Measurements from ENCODE around the gene ACIN1.

ACIN1 gene, protein sequence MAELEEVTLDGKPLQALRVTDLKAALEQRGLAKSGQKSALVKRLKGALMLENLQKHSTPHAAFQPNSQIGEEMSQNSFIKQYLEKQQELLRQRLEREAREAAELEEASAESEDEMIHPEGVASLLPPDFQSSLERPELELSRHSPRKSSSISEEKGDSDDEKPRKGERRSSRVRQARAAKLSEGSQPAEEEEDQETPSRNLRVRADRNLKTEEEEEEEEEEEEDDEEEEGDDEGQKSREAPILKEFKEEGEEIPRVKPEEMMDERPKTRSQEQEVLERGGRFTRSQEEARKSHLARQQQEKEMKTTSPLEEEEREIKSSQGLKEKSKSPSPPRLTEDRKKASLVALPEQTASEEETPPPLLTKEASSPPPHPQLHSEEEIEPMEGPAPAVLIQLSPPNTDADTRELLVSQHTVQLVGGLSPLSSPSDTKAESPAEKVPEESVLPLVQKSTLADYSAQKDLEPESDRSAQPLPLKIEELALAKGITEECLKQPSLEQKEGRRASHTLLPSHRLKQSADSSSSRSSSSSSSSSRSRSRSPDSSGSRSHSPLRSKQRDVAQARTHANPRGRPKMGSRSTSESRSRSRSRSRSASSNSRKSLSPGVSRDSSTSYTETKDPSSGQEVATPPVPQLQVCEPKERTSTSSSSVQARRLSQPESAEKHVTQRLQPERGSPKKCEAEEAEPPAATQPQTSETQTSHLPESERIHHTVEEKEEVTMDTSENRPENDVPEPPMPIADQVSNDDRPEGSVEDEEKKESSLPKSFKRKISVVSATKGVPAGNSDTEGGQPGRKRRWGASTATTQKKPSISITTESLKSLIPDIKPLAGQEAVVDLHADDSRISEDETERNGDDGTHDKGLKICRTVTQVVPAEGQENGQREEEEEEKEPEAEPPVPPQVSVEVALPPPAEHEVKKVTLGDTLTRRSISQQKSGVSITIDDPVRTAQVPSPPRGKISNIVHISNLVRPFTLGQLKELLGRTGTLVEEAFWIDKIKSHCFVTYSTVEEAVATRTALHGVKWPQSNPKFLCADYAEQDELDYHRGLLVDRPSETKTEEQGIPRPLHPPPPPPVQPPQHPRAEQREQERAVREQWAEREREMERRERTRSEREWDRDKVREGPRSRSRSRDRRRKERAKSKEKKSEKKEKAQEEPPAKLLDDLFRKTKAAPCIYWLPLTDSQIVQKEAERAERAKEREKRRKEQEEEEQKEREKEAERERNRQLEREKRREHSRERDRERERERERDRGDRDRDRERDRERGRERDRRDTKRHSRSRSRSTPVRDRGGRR

DNA sequence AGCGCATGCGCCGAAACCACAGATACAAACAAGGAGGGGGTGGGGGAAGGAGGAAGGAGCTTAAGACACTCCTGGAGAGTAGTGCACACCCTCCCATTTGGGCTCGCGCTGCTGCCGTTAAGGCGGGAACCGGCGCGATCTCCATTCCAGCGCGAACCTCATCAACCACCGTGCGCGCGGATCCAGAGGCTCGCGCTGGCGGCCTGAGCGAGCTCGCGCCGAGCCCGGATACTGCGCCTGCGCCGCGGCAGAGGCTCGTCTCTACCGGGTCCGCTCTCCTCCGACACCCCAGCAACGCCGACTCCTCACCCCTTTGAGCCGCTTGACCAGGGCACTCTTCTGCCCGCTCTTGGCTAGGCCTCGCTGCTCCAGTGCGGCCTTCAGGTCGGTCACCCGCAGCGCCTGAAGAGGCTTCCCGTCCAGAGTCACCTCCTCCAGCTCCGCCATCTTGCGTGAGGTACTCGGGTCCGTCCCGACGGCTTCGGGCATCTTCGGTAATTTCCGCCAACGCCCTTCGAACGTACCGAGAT is at the start of gene ACIN1:
ACIN1 (minus strand) TSS at position 471 of the 530 bp plus-strand sequence; CDS start at position 447, 24 bp downstream.
- TF ChIP-seq, protein P1, sequence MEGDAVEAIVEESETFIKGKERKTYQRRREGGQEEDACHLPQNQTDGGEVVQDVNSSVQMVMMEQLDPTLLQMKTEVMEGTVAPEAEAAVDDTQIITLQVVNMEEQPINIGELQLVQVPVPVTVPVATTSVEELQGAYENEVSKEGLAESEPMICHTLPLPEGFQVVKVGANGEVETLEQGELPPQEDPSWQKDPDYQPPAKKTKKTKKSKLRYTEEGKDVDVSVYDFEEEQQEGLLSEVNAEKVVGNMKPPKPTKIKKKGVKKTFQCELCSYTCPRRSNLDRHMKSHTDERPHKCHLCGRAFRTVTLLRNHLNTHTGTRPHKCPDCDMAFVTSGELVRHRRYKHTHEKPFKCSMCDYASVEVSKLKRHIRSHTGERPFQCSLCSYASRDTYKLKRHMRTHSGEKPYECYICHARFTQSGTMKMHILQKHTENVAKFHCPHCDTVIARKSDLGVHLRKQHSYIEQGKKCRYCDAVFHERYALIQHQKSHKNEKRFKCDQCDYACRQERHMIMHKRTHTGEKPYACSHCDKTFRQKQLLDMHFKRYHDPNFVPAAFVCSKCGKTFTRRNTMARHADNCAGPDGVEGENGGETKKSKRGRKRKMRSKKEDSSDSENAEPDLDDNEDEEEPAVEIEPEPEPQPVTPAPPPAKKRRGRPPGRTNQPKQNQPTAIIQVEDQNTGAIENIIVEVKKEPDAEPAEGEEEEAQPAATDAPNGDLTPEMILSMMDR (IDR thresholded peaks at IDR 0.05), result no peak

DNA sequence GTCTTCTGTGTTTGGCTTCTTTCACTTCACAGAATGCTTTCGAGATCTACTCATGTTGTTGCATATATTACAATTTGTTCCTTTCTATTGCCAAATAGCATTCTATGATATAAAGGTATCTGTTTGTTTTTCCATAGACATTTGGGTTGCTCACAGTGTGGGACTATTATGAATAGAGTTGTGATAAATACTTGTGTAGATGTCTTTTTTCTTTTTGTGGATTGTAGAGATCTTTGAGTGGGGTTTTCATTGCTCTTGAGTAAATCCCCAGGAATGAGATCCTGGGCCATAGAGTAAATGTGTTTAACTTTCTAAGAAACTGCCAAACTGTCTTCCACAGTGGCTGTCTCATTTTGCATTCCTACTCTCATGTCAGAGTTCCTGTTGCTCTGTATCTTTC is 49.0 kb upstream of the ACIN1 start:
- TF ChIP-seq, protein P1 (IDR thresholded peaks at IDR 0.05), result no peak

DNA sequence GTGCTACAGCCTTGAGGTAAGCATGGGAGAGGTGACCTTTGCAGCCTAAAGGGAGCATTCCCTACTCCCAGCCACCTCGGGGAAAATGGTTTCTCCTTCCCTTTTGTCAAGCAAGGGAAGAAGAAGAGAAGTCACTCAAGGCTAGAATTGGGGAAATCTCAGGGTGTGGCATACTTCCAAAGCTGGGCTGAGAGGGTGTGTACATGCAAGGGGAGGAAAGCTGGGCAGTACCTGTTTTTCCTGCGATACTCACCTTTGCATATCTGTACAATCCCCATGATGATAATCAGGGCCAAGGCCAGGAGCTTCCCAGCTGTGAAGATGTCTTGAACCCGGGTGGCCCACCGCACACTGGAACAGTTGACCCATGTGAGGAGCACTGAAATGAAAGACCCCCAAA is 47.9 kb upstream of the ACIN1 start:
- TF ChIP-seq, protein P1 (IDR thresholded peaks at IDR 0.05), result no peak

DNA sequence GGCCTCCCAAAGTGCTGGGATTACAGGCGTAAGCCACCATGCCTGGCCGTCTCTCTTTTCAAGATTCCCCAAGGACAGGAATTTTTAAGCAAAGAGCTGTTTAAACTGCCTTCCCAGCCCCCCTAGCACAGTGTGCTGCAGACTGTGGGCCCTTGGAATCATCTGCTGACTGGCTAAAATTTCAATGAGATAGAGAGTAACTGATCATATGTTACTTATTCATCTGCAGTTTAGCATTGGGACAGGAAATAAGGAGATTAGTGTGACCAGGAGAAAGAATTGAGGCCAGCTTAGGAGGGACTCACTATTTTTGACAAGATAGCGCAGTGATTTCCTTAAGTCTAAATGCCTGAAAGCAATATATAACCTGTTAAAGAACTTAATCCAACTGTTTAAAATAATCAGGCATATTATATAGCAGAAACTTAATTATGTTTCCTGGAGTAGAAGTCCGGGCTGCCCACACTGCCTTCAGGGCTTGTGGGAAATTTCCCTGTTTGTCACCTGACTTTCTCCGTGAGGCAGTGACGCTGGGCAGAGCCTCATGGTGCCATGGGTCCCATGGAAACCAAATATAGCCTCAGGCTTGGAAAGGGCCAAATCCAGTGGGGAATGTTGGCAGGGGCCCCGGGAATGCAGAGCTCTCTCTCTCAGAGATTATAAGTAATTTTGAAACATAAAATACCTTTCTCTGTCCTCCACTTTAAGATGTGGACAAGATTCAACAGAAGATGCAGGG is 46.9 kb upstream of the ACIN1 start:
- TF ChIP-seq, protein P1 (IDR thresholded peaks at IDR 0.05), result no peak

DNA sequence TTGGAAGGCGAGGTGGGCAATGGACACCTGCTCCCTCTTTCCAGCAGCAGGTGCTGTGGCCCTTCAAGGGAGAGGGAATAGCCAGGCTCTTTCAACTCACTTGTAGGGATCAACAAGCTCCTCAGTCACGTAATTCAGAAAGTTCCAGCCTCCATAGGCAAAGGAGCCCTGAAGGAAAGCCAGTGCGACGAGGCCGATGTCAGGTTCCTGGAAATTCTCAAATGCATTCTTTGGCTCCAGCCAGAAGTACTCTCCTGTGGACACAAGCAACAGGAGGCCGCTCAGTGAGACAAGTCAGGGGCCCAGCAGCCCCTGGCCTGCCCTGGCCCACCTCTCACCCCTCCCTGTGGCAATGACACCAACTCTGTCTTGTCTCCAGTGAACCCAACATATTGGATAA is 45.4 kb upstream of the ACIN1 start:
- TF ChIP-seq, protein P1 (IDR thresholded peaks at IDR 0.05), result no peak

DNA sequence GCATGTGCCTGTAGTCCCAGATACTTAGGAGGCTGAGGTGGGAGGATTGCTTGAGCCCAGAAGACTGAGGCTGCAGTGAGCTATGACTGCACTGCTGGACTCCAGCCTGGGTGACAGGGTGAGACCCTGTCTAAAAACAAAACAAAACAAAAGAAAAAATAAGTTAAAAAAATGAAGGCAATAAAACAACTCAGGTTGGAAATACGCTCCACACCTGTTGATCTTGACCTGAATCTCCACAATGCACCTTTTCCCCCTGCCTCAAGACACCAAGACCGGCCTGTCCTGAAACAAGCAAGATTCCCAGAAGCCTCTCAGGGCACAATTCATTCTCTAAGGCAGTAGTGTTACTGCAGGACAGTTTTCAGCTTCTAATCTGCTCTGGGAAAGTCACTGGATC is 44.9 kb upstream of the ACIN1 start:
- TF ChIP-seq, protein P1 (IDR thresholded peaks at IDR 0.05), result no peak
